Fibroblast of skin of left quadriceps (primary cell): ENCODE measurements around the gene ATP11C.
"Not testable (repeated sequence)": the region's sequence is repeated elsewhere in the genome, so short reads cannot be mapped to it uniquely, and the experiment has no call there.

ENCODE experiments used
- DNase-seq, 2 experiments: peaks; one replicate each; pipeline ENCODE4 v3.0.0-alpha.2; 2013; ENCODE audit warnings: low read depth in 2 of 2

The ATP11C gene

GRCh38 chrX:139856826-139857225 is 76.0 kb downstream of the ATP11C start:
- not testable (repeated sequence) for DNase-seq

GRCh38 chrX:139851730-139852129 is 81.1 kb downstream of the ATP11C start:
- peak; percentile 36 to 47 for DNase-seq

- no peak for DNase-seq
Measured at GRCh38 chrX:139850968-139851367, 81.9 kb downstream of the ATP11C start.

- no peak for DNase-seq
Measured at GRCh38 chrX:139844884-139845283, 88.0 kb downstream of the ATP11C start.

- no peak for DNase-seq
Measured at GRCh38 chrX:139844163-139844562, 88.7 kb downstream of the ATP11C start.

- no peak for DNase-seq
Measured at GRCh38 chrX:139842326-139843185, 90.3 kb downstream of the ATP11C start.

- DNase-seq: not testable (repeated sequence)
Measured at GRCh38 chrX:139836335-139836734, 96.5 kb downstream of the ATP11C start.

GRCh38 chrX:139834879-139835278 is 98.0 kb downstream of the ATP11C start:
- no peak for DNase-seq

- no peak for DNase-seq
Measured at GRCh38 chrX:139832718-139833309, 100.0 kb downstream of the ATP11C start.

- DNase-seq: peak; percentile 50 to 52
Measured at GRCh38 chrX:139831675-139832456, 101.0 kb downstream of the ATP11C start.

- DNase-seq: no peak
Measured at GRCh38 chrX:139831017-139831416, 101.8 kb downstream of the ATP11C start.

- DNase-seq: no peak
Measured at GRCh38 chrX:139828830-139829229, 104.0 kb downstream of the ATP11C start.

- no peak for DNase-seq
Measured at GRCh38 chrX:139828033-139828432, 104.8 kb downstream of the ATP11C start.

GRCh38 chrX:139826065-139827044 is 106.5 kb downstream of the ATP11C start:
- peak; percentile 60 to 67 for DNase-seq

GRCh38 chrX:139825618-139826017 is 107.2 kb downstream of the ATP11C start:
- DNase-seq: no peak

GRCh38 chrX:139823806-139824205 is 109.0 kb downstream of the ATP11C start:
- no peak for DNase-seq

GRCh38 chrX:139820358-139820984 is 112.4 kb downstream of the ATP11C start:
- no peak for DNase-seq

- no peak for DNase-seq
Measured at GRCh38 chrX:139816204-139816603, 116.6 kb downstream of the ATP11C start.

- no peak for DNase-seq
Measured at GRCh38 chrX:139815771-139816170, 117.1 kb downstream of the ATP11C start.

GRCh38 chrX:139811942-139812629 is 120.8 kb downstream of the ATP11C start:
- DNase-seq: no peak
